Osteocyte (in vitro differentiated cells): Measurements from ENCODE around the gene RNGTT. TPM values are rescaled to one million over a fixed set of nuclear protein-coding genes. Genes with fewer than 3 reads are reported as not detected.
A peak's percentile ranks its signal among the peaks of the same experiment; 100 is the strongest.

Experiments used
- DNase-seq: peaks from one replicate; pipeline ENCODE4 v3.0.0; 2021; ENCODE audit warnings: mixed read lengths; ENCODE audit not compliant: unreplicated experiment; ENCODE audit errors: extremely low spot score
- H3K27ac Mint-ChIP-seq: one replicate; pipeline ENCODE4 v1.8.0; 2021; ENCODE audit warnings: mild to moderate bottlenecking, mixed read lengths; ENCODE audit not compliant: unreplicated experiment
- H3K27me3 Mint-ChIP-seq: one replicate; pipeline ENCODE4 v1.8.0; 2021; ENCODE audit warnings: mixed read lengths; ENCODE audit not compliant: unreplicated experiment
- H3K36me3 Mint-ChIP-seq: one replicate; pipeline ENCODE4 v1.8.0; 2021; ENCODE audit warnings: mixed read lengths; ENCODE audit not compliant: unreplicated experiment
- H3K4me1 Mint-ChIP-seq: one replicate; pipeline ENCODE4 v1.8.0; 2021; ENCODE audit warnings: mixed read lengths; ENCODE audit not compliant: unreplicated experiment
- H3K4me3 Mint-ChIP-seq: one replicate; pipeline ENCODE4 v1.8.0; 2021; ENCODE audit warnings: mild to moderate bottlenecking, moderate library complexity, mixed read lengths; ENCODE audit not compliant: unreplicated experiment
- H3K9me3 Mint-ChIP-seq: one replicate; pipeline ENCODE4 v1.8.0; 2021; ENCODE audit warnings: mixed read lengths; ENCODE audit not compliant: unreplicated experiment
- total RNA-seq: library from RNA; stranded (reverse); gene quantifications from 2 replicates; pipeline ENCODE4 v1.2.1, GENCODE V29; 2021
- TF ChIP-seq, protein P1 (sequence below): fragments of 200-600 bp; sonication (generic); IDR thresholded peaks from 2 replicates; pipeline ENCODE4 v1.5.0; 2021; ENCODE audit warnings: antibody characterized with exemption, mild to moderate bottlenecking, moderate library complexity

RNGTT gene
- total RNA-seq, 1 donor from 2014 or later: 12.7 TPM

DNA sequence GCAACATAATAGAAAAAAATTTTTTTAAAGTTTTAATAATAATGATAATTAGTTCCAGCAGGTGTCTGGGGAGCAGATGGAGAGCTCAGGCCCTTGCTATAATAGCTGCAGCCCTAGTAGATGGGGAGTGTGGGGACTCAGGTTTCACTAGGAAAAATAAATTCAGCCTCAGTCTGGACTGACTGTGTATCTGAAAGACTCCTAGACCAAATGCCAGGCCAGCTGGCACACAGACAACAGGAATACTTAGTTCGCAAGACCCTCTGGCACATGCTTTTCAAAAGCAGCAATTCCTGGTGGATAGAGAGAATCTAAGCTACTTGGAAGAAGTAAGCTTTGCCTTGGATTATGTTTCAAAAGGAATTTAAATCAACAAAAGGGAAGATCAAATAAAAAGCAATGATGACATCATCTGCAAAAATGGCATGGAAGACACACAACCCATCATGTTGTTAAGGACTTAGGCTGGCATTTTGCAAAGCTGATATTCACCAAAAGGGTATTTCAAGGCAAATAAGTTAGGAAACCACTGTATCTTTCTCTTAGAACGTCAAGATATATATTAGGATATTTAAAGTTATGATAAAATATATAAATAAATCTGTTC is 107.8 kb downstream of the RNGTT start:
- DNase-seq: no peak
- peaks cover 21% of the 10 kb centered on the region for H3K4me1 Mint-ChIP-seq
- H3K9me3 Mint-ChIP-seq: no peaks in the 10 kb centered on the region
- H3K27me3 Mint-ChIP-seq: no peaks in the 10 kb centered on the region
- peak overlapping the region; percentile 70 for H3K27ac Mint-ChIP-seq
- TF ChIP-seq, protein P1, sequence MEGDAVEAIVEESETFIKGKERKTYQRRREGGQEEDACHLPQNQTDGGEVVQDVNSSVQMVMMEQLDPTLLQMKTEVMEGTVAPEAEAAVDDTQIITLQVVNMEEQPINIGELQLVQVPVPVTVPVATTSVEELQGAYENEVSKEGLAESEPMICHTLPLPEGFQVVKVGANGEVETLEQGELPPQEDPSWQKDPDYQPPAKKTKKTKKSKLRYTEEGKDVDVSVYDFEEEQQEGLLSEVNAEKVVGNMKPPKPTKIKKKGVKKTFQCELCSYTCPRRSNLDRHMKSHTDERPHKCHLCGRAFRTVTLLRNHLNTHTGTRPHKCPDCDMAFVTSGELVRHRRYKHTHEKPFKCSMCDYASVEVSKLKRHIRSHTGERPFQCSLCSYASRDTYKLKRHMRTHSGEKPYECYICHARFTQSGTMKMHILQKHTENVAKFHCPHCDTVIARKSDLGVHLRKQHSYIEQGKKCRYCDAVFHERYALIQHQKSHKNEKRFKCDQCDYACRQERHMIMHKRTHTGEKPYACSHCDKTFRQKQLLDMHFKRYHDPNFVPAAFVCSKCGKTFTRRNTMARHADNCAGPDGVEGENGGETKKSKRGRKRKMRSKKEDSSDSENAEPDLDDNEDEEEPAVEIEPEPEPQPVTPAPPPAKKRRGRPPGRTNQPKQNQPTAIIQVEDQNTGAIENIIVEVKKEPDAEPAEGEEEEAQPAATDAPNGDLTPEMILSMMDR: no peak
- H3K36me3 Mint-ChIP-seq: no peaks in the 10 kb centered on the region
- no peak overlapping the region for H3K4me3 Mint-ChIP-seq

DNA sequence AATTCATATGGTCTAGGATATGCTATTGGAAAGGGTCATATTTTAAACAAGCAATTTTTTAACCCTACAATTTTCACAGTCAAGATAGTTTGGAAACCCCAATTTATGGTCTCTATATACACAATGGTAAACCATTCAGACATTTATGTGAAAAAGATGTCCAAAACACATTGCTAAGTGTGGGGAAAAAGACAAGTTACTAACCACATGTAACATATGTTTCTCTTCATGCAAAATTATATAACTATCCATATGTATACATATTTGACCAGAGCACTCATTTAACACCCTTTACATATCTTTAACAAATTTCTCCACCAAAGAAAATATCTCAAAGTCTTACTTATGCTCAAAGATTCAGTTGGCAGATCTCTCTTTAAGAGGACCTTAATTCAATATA is 110.6 kb downstream of the RNGTT start:
- Mint-ChIP-seq H3K4me3 (no peak overlapping the region), H3K9me3 (no peaks in the 10 kb centered on the region), H3K36me3 (no peaks in the 10 kb centered on the region), H3K27ac (no peak overlapping the region), H3K4me1 (peaks cover 25% of the 10 kb centered on the region), H3K27me3 (no peaks in the 10 kb centered on the region)
- TF ChIP-seq, protein P1: no peak
- DNase-seq: no peak

DNA sequence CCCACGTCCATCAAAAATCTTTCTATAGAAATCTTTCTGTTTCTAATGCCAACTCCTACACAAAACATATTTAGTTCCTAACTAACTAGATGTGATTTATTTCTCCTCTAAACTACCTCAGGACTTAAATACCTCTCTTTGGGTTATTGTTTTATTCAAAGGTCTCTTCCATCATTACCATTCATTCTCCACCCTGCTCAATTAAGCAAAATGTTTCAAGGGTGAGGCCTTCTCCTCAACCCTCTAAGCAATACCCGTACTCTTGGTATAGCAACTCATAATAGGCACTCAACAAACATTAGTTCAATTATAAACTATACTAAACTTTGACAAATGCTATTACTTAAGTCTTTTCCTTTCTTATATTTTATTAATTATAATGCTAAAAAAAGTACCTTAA is 111.4 kb downstream of the RNGTT start:
- no peak for DNase-seq
- Mint-ChIP-seq H3K4me3 (no peak overlapping the region), H3K36me3 (no peaks in the 10 kb centered on the region), H3K9me3 (no peaks in the 10 kb centered on the region), H3K4me1 (peaks cover 25% of the 10 kb centered on the region), H3K27me3 (no peaks in the 10 kb centered on the region), H3K27ac (no peak overlapping the region)
- TF ChIP-seq, protein P1: no peak

DNA sequence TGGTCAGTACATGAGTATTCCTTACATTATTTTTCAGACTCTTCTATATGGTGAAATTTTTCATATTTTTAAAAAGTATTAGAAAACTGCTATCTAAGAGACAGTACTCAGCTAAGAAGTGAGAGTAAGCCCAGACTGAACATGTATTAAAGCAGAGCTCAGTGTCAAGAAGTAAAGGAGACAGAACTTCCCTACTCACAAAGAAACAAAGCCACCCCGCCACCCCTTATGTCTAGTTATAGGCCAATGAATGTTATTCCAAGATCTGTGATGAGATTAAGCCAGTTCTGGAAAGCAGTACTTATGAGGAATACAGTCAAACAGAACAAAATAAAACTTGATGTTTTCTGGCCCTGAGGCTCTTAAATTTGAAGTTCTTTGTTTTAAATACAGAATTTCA is 114.5 kb downstream of the RNGTT start:
- Mint-ChIP-seq H3K4me3 (no peak overlapping the region), H3K36me3 (no peaks in the 10 kb centered on the region), H3K9me3 (no peaks in the 10 kb centered on the region), H3K27ac (peak overlapping the region; percentile 9), H3K27me3 (no peaks in the 10 kb centered on the region), H3K4me1 (peaks cover 19% of the 10 kb centered on the region)
- TF ChIP-seq, protein P1: no peak
- no peak for DNase-seq

DNA sequence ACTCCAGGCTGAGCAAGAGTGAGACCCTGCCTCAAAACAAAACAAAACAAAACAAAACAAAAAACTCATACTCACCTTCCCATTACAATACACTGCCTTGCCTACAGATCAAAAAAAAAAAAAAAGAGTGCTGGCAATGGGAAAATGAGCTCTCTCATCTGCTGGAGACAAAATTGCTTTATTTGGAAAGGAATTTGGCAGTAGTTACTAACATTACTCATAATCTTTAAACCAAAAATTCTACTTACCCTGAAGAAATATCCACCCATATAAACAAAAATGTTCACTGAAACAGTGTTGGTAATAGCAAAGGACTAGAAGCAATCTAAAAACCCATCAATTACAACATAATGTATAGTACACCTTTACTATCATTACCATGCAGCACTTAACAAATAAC is 120.4 kb downstream of the RNGTT start:
- Mint-ChIP-seq H3K27me3 (no peaks in the 10 kb centered on the region), H3K9me3 (no peaks in the 10 kb centered on the region), H3K4me1 (peaks cover 41% of the 10 kb centered on the region), H3K27ac (peak overlapping the region; percentile 66), H3K4me3 (no peak overlapping the region), H3K36me3 (peaks cover 3% of the 10 kb centered on the region)
- no peak for DNase-seq
- TF ChIP-seq, protein P1: no peak
